ENCODE measurements around the gene PEMT.
A peak's percentile ranks its signal among the peaks of the same experiment; 100 is the strongest.
"Not testable (repeated sequence)": the region's sequence is repeated elsewhere in the genome, so short reads cannot be mapped to it uniquely, and the experiment has no call there.

The PEMT gene

DNA sequence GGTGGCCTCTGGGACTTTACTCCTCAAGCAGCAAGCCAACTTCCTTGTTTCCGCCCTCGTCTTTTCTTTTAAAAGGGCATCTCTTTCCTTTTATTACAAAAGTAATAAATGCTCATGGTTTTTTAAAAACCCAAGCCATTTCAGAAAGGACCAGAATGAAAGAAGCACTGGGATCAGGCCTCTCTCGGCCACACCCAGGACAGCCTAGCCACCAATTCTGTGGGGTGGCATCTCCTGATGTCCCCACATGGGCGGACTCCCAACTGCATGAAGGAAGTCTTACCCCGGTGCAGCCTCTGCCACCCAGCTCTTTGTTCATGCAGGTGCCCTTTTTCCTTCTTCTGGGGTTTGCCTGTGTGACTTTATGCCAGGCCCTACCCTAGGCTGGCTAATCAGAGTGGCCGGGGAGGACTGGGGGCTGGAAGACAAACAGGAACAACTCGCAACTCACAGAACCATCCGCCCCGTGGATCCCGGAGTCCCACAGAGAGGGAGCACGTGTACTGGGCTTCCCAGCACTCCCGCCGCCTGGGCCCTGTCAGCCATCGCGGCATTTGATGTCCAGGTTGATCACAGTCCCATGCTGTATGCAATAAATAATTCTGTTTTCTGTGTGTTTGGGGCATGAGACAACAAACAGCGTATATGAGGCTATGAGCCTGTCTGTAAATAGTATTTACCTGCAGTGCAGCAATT lies 92.8 kb downstream of the PEMT start:
- DNase-seq, result no peak

DNA sequence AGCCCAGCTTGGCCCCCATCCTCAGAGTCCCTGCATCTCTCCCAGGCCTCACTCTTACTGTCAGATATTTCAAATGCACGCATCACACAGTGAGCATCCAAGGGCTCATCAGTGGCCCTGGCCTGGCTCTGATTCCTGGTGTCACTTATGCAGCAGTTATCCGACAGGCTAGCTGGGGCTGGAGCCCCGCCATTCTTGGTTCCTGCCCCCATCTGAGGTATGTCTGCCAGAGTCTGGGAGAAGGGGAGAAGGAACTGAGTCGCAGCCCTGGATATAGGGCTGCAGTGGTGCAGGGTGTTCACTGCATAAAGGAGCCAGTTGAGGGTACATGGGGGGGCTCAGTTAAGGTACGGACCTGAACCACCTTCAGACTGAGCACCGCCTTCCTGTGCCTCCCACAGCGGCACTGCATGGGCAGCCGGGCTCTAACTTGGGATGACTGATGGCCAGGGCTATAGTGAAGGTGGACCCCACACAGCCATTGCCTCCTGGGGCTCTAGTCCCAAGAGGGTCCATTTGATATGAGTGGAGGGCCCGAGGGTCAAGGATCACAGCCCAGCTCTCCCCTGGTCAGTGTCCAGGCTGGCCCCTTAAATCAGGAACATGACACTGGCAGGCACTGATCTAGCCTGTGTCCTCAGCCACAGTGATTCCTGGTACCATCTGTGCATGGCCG lies 93.5 kb downstream of the PEMT start:
- no peak for DNase-seq

DNA sequence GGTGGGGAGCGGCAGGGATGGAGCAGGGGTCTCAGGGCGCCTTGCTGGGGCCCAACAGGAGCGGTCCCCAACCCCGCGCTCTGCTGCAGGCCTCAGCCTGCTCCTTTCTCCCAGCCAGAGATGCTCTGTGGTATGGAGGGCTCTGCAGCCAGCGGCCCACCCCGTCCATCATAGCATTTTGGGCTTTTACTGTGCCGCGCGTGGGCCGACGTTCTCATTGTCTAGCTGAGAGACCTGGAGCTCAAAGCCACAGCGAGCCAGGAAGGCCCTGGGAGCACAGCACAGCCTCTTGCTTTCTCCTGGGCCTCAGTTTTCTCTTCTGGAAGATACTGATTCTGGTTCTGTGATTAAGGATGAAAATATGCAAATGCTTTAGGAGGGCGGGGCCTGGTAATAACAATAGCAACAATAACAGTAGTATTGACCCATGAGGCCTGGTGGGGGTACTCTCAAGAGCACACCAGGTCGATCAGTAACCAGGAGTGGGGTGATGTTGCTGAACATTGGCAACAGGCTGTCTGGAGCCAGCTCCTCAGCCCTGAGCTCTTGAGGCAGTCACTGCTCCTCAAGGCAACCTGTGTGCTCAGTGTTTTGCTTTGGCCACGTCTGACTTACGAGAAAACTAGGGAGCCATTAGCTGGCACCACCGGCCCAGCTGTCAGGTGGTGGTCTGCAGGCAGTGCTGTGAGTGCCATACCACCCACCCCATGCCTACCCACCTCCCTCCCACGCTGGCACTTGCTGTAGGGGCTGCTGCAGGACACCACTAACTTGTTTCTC lies 94.3 kb downstream of the PEMT start:
- DNase-seq, result no peak

DNA sequence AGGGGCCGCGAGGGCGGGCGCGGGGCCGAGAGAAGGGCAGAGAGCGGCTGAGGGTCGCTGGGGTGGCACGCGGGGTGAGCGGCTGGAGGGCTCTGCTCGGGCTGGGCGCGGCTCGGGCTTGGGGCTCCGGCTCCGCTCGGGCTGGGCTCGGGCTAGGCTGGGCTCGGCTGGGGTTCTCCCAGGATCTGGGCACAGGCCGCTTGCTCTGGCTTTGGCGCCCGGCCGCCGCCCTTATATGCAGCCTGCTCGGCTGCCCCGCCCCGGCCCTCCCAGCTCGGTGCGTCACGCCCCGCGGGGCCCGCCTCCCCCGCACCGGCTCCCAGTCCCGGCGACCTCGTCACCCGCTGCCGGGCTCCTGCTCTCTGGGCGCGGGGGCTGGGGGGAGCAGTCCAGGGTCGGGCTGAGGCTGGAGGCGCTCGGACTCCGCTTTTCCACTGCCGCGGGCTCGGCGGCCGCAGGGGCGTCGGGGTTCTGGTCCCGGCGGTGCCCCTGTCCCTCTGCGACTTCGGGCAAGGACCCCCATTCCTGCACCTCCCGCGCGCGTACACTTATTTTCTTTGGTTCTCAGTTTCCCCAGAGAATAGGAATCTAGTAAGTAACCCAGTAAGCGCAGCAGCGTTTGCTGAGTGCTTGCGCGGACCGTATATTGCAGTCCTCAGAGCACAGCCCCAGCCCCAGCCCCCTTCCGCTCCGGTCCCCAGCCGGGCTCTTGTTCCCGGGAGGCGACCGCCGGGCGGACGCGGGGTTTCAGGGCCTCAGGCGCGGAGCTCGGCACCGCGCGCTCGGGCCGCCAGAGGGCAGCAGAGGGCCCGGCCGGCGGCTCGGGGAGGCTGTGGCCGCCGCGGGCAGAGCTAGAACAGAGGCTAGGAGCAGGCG lies 95.1 kb downstream of the PEMT start, which contains the start of gene RASD1:
RASD1 (minus strand) TSS at position 207 of the 876 bp plus-strand sequence. CDS start 214 bp downstream, outside the sequence.
- peak; percentile 35 for DNase-seq

DNA sequence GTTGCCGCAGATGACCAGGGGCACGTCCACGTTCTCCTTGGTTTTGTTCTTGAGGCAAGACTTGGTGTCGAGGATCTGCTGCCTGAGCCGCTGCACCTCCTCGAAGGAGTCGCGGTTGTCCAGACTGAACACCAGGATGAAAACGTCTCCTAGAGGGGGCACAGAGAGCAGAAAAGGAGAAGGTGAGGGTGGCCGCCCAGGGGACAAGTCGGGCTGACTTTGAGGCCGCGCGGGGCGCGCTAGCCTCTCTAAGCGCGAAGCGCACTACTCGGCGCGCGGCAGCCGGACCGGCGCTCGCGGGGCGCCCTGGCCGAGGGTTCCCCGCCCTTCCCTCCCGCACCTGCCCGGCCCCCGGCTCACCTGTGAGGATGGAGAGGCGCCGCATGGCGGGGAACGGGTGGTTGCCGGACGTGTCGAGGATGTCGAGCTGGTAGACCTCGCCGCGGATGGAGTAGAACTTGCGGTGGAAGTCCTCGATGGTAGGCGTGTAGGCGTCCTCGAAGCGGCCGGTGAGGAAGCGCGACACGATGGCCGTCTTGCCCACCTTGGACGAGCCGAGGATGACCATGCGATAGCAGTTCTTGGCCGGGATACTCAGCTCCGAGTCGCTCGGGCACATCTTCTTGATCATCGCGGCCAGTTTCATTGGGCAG lies 95.8 kb downstream of the PEMT start:
- no peak for DNase-seq

DNA sequence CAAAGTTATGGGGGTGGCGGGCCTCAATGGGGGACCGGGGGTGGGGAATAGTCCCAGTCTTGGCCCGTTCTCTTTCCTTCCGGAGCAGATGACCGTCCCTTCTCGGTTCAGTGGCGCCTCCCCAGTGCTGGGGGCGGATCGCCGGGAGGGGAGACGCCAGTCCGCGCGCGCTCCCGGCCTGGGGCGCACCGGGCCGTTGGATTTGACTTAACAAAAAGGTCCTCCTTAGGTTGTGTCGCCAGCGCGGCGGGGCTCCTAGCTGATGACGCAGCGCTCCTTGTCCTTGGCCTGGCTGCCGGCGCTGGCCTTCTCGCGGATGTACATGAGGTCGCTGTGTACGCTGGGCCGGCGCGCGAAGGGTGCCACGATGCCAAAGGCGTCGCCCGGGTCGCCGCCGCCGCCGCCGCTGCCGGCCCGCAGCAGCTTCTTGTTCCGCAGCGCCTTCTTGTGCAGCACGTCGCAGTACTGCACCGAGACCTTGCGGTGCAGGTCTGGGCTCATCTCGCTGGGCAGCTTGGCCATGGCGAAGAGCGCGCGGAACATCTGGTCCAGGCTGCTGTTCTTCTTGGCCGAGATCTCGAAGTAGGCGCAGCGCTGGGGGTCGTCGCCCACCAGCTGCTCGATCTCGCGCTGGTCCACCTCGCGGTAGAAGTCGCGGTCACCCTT lies 96.5 kb downstream of the PEMT start:
- peak; percentile 6 for DNase-seq

DNA sequence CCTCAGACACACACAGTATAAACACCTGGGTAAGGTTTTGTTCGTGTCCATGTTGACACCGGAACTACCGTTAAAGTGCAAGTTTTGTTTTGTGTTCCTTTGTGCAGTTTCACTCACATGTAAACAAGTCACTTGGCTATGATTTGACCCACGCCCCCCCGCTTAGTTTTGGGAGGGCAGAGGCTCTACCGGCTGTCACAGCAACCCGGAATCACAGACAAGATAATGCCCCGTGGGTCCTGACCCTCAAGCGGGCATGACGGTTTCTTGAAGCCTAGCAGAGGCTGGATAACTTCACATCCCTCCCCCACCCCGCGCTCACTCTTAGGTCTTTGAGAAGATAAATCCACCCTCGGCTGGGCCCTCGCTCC lies 97.0 kb downstream of the PEMT start:
- no peak for DNase-seq

DNA sequence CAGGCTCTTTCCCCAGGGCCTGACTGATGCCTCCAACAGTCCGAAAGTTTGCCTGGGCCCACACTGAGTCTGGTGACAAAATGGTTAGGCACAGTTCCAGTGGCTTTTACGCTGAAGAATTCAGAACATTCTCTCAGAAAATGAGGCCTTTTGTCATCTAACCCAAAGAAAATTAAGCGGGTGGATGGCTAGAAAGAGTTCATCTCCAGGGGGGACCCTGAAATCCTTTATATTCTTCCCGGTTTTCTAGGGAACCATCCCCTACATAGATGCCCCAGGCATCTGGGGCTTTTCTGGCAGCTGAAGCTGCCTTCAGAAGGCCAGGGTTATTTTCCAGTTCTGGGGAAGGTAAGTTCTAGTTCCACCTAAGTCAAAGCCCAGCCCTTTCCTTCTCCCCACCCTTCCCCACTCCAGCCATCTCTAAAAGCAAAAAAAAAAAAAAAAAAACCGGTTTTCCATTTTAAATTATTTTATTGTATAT lies 97.5 kb downstream of the PEMT start:
- no peak for DNase-seq

DNA sequence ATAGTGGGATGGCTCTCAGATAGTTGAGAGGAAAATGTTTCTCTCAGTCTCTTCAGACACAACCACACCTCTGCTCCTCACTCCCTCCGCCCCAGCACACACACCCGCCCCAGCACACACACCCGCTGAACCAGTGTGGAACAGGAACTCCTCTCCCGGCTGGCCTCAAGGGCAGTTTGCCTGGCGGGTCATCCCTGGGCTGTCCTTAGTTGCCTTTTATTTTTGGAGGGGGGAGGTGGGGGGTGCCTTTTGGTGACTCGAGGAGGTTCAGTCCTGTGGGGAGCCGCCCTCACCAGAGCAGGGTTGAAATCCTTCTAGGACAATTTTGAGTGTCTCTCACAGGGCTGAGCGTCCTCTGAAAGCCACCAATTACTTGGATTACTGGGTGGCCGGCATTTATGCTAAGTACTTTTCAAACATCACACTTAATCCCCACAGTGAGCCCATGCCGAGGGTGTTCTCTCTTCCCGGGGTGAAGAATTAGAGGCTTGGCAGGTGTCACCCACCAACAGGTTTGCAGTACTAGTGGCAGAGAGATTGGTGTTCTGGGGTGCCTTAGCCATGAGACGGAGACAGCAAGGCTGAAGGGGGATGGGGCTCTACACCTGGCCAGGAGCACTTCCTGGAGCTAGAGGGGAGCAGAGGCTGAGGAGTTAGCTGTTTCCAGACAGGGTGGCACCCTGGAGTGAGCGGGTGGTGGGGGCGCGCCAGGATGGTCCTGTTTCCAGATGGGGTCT lies 98.1 kb downstream of the PEMT start:
- no peak for DNase-seq

DNA sequence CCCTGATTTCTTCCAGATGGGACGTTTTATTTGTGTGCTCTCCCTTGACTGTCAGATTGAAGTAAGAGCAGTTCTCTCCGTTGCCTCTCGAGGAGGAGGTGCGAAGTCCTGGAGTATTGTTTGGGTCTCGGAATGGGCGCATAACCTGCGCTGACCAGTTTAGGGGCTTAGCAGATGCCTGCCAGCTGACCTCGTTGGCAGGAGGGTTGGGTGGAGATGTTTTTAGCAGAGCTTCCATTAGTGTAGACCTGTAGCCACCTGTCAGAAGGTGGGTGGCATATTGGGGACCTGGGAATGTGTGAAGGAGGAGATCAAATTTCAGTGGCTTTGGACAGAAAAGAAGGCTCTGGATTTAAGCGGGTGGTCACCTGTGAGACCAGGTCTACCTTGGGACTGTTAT lies 98.9 kb downstream of the PEMT start:
- DNase-seq, result no peak

DNA sequence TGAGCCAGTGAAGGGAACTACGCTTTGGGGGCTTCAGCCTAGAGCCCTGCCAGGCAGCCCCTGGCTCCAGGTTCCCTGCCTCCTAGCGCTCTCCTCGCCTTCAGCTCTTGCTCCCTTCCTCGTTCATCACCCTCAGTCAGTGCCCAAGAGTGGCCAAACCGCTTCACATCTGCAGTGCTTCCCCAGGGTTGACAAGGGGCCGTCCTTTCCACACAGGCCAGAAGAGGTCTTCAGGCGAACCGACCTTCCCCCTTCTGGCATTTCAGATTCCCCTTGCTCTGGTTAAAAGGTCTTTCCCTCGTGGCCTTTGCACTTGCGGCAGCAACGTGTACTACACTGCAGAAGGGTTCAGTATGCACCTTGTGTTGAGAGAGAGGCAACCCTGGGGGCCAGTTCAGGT lies 99.4 kb downstream of the PEMT start:
- DNase-seq, result no peak

DNA sequence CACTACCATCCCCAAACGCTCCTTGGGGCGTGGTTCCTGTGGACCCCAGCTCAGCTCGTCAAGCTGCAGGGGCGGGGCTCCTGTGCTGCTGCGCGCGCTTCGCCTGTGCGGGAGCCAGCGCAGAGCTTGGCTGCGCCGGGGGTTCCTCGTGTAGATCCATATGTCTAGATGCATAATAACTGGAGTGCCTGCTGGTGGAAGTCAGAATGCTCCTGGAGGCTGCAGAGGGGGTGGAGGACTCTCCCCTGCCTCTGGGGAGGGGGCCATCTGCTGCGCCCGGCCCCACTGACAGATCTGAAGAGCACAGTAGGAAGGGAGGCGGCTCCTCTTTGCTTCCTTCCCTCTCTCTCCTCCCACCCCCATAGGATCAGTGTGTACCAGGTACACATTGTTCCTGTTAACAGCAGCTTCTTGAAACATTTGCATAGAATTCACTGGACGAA lies 99.9 kb downstream of the PEMT start:
- DNase-seq, result no peak

DNA sequence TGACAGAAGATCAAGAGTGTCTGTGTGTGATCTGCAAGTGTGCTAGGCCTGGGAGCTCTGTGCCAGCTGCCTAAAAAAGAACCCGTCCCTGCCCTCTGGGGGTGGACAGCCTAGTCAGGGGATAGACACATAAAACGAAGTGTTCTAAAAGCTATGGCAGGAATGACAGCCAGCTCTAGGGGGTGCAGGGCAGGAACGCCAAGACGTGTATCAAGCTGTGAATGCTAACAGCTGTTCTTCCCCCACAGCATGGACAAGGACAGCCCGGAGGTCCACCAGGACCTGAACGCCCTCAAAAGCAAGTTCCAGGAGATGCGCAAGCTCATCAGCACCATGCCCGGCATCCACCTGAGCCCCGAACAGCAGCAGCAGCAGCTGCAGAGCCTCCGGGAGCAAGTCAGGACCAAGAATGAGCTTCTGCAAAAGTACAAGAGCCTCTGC lies 100.5 kb downstream of the PEMT start:
- no peak for DNase-seq

DNA sequence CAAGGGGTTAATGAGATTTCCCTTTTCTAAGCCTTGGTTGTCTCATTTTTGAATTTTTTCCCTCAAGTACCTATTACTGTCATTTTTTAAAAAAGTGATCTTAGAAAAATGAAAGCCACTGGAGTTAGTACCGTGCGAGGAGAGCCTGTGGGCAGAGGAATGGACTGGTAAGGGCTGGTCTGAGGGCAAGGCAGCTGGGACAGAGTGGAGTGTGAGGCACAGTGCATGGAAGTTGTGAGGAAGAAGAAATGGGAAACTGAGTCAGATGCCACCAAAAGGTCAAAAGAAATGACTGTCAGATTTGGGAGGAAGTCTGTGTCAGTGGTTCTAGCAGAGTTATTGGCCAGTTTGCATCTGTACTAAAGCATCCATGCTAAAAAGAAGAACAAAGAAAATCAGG lies 103.5 kb downstream of the PEMT start:
- DNase-seq, result no peak

DNA sequence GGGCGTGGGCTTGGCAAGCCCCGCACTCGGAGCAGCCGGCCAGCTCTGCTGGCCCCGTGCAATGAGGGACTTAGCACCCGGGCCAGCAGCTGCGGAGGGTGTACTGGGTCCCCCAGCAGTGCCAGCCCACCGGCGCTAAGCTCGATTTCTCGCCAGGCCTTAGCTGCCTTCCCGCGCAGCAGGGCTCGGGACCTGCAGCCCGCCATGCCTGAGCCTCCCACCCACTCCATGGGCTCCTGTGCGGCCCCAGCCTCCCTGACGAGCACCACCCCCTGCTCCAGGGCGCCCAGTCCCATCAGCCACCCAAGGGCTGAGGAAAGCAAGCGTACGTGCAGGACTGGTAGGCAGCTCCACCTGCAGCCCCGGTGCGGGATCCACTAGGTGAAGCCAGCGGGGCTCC lies 105.1 kb downstream of the PEMT start:
- not testable (repeated sequence) for DNase-seq

DNA sequence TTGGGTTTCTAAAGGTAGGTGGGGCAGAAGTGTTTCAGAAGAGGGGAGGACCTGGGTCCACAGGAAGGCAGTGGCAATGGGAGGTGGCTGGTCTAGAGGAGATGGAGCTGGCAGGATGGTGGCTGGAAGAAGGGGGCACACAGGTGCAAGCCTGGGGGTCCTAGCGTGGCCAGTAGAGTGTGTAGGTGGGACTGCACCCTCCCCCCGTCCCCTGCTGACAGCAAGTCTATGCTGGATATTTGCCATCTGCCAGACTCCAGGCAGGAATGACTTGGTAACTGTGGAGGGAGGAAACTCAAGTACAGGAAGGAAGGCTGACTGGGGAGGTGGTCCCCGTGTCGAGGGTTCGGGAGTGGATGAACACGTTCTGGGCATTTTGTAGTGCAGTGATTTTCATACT lies 106.1 kb downstream of the PEMT start:
- no peak for DNase-seq

DNA sequence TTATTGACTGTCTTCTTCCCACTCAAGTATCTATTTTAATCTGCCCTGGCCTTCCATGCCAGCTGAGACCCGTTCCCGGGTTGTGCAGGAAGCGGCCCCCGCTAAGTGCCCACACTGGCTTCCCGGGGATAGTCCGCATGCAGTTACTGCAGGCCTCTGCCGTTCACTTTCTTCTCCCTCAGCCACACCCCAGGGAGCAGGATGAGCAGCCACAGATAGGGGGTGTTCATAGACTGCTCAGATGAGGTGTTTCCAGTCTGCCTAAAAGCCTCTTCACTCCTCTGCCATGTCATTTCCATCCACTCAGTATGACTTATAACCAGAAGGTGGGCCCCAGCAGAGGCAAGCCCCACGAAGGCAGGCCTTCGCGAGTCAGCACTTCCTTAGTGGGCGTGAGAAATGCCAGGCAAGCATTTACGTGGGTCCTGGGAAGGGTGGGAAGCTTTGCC lies 107.0 kb downstream of the PEMT start:
- no peak for DNase-seq

DNA sequence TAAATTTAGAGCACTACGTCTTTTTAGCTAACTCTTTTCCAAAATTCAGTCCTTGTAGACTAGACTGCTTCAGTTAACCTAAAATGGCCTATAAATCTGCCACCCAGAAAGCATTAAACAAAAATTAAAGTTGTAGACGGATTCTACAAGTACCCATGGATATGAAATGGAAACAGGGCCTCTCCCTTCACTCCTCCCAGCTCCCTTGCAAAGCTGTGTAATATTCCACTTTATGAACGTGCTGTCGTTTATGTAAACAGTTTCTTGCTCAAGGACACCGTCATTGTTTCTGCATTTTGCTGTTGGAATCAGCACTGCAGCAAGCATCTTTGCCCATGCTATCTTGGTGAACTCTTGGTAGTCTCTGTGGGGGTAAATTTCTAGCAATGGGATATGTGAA lies 109.6 kb downstream of the PEMT start:
- no peak for DNase-seq

DNA sequence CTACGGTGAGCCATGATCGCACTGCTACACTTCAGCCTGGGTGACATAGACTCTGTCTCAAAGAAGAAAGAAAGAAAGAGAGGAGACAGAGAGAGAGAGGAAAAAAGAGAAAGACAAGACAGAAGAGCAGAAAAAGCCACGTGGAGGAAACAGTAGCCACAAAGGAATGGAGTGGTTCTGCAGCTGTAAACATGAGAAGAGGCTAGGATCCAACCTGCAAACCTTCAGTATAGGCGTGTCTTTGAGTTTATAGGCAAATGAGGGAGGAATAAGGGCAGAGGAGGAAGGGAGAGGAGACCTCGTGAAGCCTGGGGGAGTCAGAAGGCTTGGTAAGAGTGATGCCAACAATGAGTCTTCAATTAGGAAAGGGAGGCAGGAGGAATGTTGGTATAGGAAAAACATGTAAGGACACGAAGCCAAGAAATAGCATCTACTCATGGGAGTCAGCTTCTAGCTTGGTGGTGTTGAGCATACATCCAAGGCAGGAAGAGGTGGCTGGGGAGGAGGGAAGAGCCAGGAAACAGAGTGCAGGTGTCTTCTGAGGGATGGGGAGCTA lies 110.8 kb downstream of the PEMT start:
- no peak for DNase-seq

DNA sequence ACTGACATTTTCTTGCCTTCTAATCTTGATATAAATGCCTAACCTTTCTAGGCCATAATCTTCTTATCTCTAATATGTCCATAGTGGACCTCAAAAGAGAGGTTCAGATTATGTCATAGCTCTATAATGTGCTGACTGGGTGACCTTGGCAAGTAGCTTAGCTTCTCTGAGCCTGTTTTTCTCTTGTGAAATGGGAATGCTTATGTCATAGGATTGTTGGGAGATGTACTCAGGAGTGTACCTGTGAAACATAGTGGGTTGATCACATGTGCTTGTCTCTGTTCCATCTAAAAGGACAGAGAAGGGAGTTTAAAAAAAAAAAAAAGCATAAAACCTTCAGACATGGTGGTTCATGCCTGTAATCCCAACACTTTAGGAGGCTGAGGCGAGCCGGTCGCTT lies 112.3 kb downstream of the PEMT start:
- DNase-seq, result no peak
